Measurements from ENCODE around the gene MYL6B. TPM values are rescaled to one million over a fixed set of nuclear protein-coding genes. Genes with fewer than 3 reads are reported as not detected.
"Not testable (repeated sequence)": the region's sequence is repeated elsewhere in the genome, so short reads cannot be mapped to it uniquely, and the experiment has no call there.

MYL6B gene
- total and polyA plus RNA-seq, 9 donors: 32.8 to 99.2 (median 73.4) TPM

DNA sequence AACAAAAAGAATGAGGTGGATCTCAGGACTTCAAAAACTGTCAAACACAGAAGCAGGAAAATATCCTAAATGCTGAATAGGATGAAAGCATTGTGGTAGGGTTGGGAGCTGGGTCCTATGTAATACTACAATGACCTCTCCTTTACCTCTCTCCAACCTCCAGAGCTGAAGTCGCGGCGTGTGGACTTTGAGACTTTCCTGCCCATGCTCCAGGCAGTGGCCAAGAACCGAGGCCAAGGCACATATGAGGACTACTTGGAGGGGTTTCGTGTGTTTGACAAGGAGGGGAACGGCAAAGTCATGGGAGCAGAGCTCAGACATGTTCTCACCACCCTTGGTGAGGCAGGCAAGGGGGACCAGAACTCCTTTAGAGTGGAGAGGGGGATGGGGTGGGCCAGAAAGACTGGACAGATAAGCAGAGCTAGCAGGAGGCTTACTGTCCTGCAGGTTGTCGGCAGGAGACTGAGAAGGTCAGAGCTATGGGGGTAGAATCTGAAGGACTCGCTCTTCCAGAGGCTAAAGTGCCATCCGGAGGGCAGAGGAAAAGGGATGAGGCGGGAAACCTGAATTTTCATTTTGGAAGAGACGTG, 3.0 kb downstream of the MYL6B start:
- H3K27me3 ChIP-seq: no peaks in the 10 kb centered on the region
- TF ChIP-seq CTCF (IDR thresholded peaks at IDR 0.05): no peak
- no peak for TF ChIP-seq POLR2A (IDR thresholded peaks at IDR 0.05)
- no peak for TF ChIP-seq EP300 (IDR thresholded peaks at IDR 0.05)
- intact Hi-C loops (cut with DNase I): loop anchor here in 1 of 4 donors (5.0 kb wide), 1 partner anchor 67 kb away; the partner anchor contains the start of genes NABP2 and RNF41
- DNase-seq: no peak
- no peak overlapping the region for H3K4me3 ChIP-seq
- H3K4me1 ChIP-seq (ENCODE audit: insufficient read depth): peaks cover 11% of the 10 kb centered on the region
- 92 to 94% (median 93%) methylated on average over 11 of the region's 11 CpGs for WGBS, 3 donors
- H3K27ac ChIP-seq: no peak overlapping the region
- H3K9me3 ChIP-seq: no peaks in the 10 kb centered on the region
- H3K36me3 ChIP-seq: no peaks in the 10 kb centered on the region

DNA sequence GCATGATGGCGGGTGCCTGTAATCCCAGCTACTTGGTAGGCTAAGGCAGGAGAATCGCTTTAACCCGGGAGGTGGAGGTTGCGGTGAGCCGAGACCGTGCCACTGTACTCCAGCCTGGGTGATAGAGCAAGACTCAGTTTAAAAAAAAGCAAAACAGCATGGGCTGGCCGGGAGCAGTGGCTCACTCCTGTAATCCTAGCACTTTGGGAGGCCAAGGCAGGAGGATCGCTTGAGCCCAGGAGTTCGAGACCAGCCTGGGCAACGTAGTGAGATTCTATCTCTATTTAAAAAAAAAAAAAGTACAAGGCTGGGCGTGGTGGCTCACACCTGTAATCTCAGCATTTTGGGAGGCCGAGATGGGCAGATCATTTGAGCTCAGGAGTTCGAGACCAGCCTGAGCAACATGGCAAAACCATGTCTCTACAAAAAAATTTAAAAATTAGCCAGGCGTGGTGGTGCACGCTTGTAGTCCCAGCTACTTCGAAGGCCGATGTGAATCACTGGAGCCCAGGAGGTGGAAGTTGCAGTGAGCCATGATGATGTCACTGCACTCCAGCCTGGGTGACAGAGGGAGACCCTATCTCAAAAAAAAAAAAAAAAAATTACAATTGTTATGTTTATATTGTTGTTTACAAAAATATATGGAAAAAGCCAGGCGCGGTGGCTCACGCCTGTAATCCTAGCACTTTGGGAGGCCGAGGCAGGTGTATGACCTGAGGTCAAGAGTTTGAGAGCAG, 4.2 kb downstream of the MYL6B start:
- not testable (repeated sequence) for H3K9me3 ChIP-seq; H3K36me3 ChIP-seq; DNase-seq; H3K4me1 ChIP-seq (ENCODE audit: insufficient read depth); H3K27me3 ChIP-seq
- peak overlapping the region; percentile 97 for H3K4me3 ChIP-seq
- intact Hi-C loops (cut with DNase I): loop anchor here in 1 of 4 donors (5.0 kb wide), 1 partner anchor 66 kb away; the partner anchor contains the start of genes NABP2 and RNF41
- H3K27ac ChIP-seq: peak overlapping the region; percentile 82 to 91
- WGBS, 3 donors: 86 to 89% (median 87%) methylated on average over 21 of the region's 21 CpGs

- peaks cover 9% of the 10 kb centered on the region for H3K4me1 ChIP-seq (ENCODE audit: insufficient read depth)
- H3K36me3 ChIP-seq: no peaks in the 10 kb centered on the region
- WGBS, 3 donors: 2 to 4% (median 3%) methylated on average over 45 of the region's 45 CpGs
- TF ChIP-seq CTCF (IDR thresholded peaks at IDR 0.05) (peak; percentile 44 to 91 (median 88)), EP300 (IDR thresholded peaks at IDR 0.05) (no peak), POLR2A (IDR thresholded peaks at IDR 0.05) (no peak)
- intact Hi-C loops (cut with DNase I): loop anchor here in 2 of 4 donors (2.0 to 5.0 kb wide), 3 partner anchors 31 to 65 kb away; partner anchors contain the start of genes NABP2 (in 1 of the 2) and RNF41 (in 1 of the 2)
- peak overlapping the region; percentile 97 for H3K4me3 ChIP-seq
- no peaks in the 10 kb centered on the region for H3K27me3 ChIP-seq
- H3K27ac ChIP-seq: peak overlapping the region; percentile 82 to 91
- DNase-seq: peak; percentile 84 to 92 (median 87)
- no peaks in the 10 kb centered on the region for H3K9me3 ChIP-seq
These were observed 5.0 kb downstream of the MYL6B start for GRCh38 chr12:56157201-56158028.

DNA sequence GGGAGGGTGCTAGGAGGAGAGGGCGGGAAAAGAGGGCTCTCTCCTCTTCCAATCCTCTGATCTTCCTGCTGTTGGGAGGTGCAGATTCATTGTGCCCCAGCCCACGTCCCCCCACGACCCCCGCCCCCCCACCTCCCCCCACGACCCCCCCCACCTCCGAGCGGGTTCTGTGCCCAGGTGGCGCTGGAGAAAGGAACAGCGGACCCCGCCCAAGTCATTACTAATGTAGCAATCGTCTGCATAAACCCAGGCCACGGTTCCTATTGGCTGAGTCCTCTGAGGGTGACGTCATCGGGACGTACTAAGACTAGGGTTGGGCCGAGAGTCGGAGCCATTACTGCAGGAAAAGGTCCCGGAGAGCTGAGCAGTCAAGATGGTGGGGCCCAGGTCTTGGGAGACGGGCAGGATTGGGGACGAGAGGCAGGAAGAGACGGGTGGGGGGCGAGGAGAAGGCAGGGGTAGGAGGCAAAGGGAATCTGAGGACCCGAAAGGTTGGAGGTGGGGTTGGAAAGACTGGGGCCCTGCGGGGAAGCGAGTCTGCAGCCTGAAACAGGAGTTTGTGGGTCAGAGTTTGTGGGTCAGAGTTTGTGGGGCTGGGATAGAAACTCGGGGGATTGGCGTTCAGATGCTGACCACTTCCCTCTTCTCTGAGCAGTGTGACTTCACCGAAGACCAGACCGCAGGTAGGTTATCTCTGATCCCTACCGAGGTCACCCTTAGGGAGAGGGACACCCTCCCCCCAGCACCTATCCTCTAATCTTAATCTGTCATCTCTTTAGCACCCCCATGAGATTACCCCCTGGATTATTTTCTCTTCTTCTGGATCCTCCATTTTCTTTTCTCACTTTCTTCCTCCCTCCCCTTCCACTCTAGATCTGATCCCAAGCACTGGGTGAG, 5.9 kb downstream of the MYL6B start, which contains the start of gene MYL6:
Gene MYL6 (plus strand): TSS at position 331 of the 897 bp plus-strand sequence. CDS start 43 bp downstream, at position 374.
- Histone ChIP-seq H3K27ac (peak within 1 kb of the TSS; percentile 82 to 91), H3K9me3 (no peaks in the 10 kb centered on the region), H3K4me3 (peak within 1 kb of the TSS; percentile 97), H3K27me3 (no peaks in the 10 kb centered on the region), H3K36me3 (no peaks in the 10 kb centered on the region), H3K4me1 (ENCODE audit: insufficient read depth) (peaks cover 3% of the 10 kb centered on the region)
- TF ChIP-seq CTCF (IDR thresholded peaks at IDR 0.05) (peak in 2 of 3 donors; percentile 4 to 9), POLR2A (IDR thresholded peaks at IDR 0.05) (peak; percentile 100), EP300 (IDR thresholded peaks at IDR 0.05) (no peak)
- intact Hi-C loops (cut with DNase I): loop anchor here in 2 of 4 donors (2.0 to 5.0 kb wide), 3 partner anchors 31 to 64 kb away; partner anchors contain the start of genes NABP2 (in 1 of the 2) and RNF41 (in 1 of the 2)
- 0 to 1% (median 1%) methylated on average over 30 of the region's 30 CpGs for WGBS, 3 donors
- peak; percentile 93 to 98 (median 97) for DNase-seq
